HG02973 (cell line): Measurements from ENCODE around the gene SH3RF3.

Source experiments
- ATAC-seq: cut with Tn5 transposase; IDR thresholded peaks from one replicate; pipeline ENCODE4 v1.9.1; 2021; ENCODE audit warnings: moderate library complexity; ENCODE audit not compliant: unreplicated experiment

The SH3RF3 gene

GRCh38 chr2:109482361-109482861 lies 353.4 kb downstream of the SH3RF3 start:
- no peak for ATAC-seq

- ATAC-seq: no peak
Measured at GRCh38 chr2:109486711-109487535, 357.9 kb downstream of the SH3RF3 start.

DNA sequence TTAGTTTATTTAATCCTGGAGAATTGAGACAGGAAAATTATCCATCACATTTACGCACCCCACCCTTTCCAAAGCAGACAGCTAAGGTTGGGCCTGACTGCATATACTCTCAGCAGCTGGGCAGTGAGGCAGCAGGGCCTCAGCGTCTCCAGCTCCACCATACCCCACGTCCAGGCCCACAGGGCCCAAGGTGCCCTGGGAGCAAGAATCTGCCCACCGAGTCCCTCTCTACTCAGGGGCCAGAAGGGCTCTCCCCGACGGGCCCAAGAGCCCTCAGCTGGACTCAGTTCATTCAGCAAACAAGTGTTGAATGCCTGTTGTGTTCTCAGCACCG lies 358.5 kb downstream of the SH3RF3 start:
- no peak for ATAC-seq

DNA sequence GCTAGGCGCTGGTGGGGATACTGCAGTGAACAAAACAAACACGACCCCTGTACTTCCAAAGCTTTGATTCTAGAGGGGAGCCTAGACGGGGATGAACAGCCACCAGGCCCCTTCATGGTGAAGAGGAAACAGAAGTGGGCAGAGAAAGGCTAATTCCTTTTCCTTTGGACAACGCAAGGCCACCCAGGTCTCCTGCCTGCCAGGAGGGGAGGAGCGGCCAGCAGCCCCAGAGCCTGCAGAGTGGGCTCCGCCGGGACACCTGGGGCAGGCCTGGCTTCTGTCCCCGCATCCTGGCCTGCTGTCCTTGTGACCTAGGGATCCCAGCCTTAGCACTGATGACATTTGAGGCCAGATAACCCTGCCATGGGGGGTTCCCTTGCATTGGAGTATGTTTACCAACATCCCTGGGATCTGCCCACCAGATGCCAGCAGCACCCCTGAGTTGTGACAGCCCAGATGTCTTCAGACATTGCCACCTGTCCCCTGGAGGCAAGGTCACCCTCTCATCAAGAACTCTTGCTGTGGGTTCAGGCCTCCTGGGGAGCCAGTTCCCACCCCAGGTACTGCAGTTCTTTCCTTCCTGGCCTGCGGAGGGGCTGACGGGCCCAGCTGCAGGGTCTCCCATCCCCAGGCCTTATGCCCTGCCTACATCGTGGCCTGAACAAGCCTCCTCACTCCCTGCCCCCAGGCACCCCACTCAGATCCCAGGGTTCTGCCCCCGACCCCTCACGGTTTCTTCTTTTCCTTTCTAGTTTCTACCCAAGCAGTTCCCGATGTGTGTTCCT lies 359.1 kb downstream of the SH3RF3 start:
- no peak for ATAC-seq

DNA sequence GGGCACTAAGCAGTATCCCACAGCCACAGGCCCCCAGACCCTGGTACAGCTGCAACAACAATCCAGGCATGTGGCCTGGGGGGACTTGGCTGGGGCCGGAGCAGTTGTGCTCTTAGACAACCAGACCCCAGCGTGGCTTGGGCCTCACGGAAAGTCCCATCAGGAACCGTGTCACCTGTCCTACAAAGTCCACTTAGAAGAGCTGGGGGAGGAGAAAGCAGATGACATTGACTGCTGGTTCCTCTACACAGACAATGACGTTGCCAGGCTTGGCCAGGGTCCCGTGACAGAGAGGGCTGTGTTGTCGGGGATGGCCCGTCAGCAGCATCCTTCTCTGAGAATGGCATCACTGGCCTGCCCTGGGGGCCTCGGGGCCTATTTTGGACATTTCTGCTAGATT lies 360.3 kb downstream of the SH3RF3 start:
- ATAC-seq: no peak

DNA sequence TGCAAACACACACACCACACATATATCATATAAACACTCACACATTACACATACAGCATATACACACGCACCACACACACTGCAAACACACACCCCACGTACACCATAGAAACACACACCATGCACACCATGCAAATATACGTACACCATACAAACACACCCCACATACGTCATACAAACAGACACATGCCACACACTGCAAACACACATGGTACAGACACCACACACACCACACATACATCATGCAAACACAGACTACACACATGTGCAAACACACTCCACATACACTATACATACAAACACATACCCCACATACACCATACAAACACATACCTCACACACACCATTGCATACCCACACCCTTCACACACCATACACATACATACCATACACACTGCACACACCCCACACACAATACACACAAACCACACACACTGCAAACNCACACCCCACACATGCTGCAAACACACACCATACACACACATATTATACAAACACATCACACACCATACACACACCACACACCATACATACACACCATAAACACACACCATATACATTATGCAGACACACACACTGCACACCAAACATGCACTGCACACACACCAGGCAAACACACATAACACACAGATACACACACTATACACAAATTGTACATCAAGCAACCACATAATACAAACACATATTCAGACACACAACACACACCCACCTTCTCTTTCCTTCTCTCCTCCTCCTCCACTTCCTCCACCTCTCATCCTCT lies 364.4 kb downstream of the SH3RF3 start:
- no peak for ATAC-seq

DNA sequence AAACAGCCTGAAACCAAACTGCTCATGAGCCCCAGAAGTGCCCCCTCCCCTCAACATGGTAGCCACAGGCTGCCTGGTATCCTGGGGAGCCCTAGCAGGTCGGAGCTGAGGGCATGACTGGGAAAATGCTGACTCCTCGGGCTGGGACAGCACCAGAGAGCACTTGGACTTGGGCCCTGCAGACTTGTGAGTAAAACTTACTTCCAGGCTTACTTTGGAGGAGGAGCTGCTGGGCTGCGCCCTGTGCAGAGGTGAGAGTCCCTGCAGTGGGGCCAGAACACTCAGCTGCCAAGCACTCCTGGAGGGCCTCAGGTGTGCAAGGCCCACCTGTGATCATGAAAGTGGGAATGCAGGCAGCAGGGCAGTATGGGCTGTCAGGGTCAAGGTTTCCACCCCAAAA lies 365.3 kb downstream of the SH3RF3 start:
- ATAC-seq: no peak

- ATAC-seq: no peak
Measured at GRCh38 chr2:109497463-109497862, 368.5 kb downstream of the SH3RF3 start.

DNA sequence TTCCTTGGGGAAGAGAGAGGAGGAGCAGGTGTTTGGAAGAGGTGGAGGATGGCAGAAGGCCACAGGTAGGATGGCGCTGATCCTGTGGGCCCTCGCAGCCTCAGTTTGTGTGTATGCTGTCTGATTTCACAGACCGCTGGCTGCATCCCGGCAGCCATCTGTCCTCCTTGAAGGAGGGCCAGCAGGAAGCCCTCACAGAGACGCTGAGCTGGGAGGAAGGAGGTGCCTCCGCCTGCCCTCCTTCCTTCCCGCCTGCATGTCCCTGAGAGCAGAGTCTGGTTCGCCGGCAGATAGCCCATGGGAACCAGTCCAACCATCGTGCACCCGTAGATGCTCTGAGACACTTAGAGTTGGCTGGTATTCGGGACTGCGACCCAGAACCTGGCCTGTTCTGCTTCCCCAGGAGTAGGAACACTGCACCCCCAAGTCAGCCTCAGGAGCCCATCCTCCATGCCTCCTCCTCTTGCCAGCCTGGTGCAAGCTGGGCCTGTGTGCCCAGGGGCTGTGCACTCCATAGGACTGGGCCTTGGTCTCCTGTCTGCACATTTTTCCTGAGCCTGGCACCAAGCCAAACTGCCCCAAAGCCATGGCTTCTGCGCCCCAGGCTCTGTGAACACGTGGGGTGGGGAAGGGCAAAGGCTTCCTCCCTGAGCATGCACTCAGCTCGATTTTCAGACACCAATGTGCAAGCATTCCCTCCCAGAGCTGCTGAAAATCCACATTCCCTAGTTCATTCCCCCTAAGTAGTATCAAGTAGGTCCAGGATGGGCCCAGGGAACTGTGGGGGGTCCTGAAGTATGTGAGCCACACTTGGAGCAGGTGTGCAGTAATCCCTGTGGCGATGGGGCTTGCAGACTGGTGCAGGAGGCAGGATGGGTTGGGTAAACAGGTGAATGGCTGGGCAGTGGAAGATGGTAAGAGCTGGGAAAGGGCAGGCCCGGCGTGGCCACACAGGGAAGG lies 369.2 kb downstream of the SH3RF3 start:
- no peak for ATAC-seq

DNA sequence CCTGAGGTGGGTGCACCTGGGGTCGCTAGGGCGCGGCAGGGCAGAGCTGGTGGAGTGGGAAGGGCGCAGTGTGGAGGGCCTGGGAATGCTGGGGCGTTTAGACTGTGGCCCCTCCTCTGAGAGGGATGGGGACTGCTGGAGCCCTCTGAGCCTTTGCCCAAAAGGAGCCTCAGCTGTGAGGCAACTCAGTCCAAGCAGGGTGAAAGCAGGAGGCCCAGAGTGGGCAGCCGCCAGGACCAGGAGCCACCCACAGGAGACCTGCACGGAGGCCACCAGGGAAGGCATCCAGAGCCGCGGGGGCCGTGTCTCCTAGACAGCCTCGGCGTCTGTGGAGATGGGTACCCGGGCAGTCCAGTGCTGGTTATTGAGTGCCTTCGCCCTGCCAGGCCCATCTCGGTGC lies 369.9 kb downstream of the SH3RF3 start:
- ATAC-seq: no peak

DNA sequence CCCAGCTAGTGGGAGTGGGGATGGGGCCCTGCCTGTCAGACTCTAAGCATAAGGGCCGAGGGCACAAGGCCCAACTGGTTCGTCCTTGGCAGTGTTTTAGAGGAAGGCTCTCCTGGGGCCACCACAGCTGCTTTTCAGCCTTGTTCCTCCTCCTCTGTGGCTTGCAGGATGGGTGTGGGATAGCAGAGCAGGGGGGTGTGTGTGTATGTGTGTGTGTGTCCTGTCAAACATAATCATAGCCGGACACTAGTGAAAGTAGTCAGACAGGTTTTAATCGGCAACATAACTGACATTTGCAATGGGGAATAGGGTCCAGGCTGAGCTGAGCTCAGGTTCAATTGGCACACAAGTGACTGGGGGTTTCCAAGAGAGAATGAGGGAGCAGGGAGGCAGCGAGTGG lies 370.6 kb downstream of the SH3RF3 start:
- no peak for ATAC-seq

GRCh38 chr2:109500910-109501309 lies 371.9 kb downstream of the SH3RF3 start:
- no peak for ATAC-seq

GRCh38 chr2:109501461-109501860 lies 372.5 kb downstream of the SH3RF3 start:
- ATAC-seq: no peak

GRCh38 chr2:109503191-109503590 lies 374.2 kb downstream of the SH3RF3 start:
- ATAC-seq: no peak

DNA sequence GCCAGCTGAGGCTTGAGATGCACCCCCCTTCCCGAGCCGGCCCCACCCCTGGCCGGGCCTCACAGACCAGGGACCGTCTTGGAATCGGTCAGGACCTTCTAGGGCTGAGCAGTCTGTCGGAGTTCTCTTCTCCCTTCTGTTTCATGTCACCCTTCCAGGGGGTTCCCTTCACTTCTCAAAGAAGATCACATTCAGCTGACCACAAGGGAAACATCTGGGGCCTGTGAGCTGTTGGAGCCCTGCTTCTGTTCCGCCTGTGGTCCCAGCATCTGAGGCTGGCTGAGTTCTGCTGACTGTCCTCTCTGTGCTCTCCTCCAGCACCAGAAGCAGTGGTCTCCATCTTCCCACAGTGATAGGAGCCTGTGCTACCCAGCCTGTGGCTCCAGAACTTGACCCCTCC lies 378.2 kb downstream of the SH3RF3 start:
- no peak for ATAC-seq

DNA sequence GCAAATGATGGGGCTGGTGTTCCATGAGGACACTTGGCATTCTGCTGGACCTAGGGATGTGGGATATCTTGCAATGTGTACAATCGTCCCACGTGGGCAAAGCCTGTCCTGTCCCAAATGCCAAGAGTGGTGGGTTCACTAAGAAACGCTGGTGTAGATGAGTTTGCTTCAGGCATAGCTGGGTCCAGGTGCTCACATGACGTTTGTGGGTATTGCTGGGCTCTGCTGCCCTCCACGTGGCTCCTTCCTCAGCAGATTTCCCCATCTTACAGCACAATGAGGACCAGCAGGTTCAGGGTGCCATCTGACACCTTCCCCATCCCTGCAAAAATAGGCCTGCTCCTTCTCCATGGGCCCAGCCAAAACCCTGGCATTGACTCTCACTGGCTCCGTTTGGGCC lies 378.8 kb downstream of the SH3RF3 start:
- ATAC-seq: no peak

DNA sequence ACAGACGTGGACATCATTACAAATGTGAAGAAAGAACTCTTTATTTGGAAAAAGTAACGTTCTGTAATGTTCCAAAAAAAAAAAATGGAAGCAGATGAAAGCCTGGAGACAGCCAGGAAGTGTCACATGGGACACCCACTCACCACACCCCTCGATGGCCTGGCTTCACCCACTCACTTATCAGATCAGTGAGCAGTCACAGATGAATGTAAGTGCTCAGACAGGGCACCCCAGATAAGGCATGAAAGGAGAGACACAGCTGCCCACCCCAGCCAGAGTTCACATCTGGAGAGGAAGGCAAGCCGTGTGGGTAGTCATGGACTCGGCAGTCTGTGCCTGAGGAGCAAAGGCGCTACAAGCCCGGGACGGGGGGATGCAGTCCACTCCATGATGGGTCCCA lies 379.6 kb downstream of the SH3RF3 start:
- ATAC-seq: no peak

- ATAC-seq: no peak
Measured at GRCh38 chr2:109510136-109511028, 381.4 kb downstream of the SH3RF3 start.

DNA sequence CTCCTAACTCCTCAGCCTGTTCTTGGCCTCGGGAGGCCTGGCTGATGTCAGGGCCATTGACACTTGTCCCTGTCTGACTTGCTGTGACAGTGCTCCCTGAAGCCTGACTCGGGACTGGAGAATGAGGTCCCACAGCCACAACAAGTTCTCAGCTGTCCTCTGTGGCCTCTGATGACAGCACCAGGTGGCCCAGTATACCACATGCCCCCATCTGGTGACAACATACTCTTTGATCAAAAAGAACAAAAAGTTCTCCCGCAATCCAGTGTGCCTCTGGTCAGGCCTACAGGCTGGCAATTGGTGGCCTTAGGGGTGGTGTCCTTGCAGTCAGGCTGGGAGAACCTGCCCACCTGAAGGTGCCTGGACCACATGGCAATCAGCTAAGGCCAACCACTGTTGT lies 382.2 kb downstream of the SH3RF3 start:
- no peak for ATAC-seq
